Vagina (tissue), 2 donors: ENCODE data around the gene SHROOM4. TPM values are rescaled to one million over a fixed set of nuclear protein-coding genes. Genes with fewer than 3 reads are reported as not detected.

ENCODE experiments used
- DNase-seq, 2 donors: peaks; one replicate each; pipeline ENCODE4 v3.0.0-alpha.2; 2017; ENCODE audit errors: extremely low spot score in 2 of 2
- H3K27ac ChIP-seq: fragments of 200-600 bp; sonication (generic); one replicate; pipeline ENCODE4 v1.5.1; 2019
- H3K27me3 ChIP-seq: fragments of 200-600 bp; sonication (generic); one replicate; pipeline ENCODE4 v1.5.1; 2019
- H3K36me3 ChIP-seq, 2 donors: fragments of 200-600 bp; sonication (generic); one replicate each; pipeline ENCODE4 v1.5.1; 2017 to 2019
- H3K4me1 ChIP-seq: fragments of 200-600 bp; sonication (generic); one replicate; pipeline ENCODE4 v1.5.1; 2019
- H3K4me3 ChIP-seq, 2 donors: fragments of 200-600 bp; sonication (generic); 1 replicate in 1 of 2; 2 replicates in 1 of 2; pipeline ENCODE4 v1.5.1; 2016 to 2019
- H3K9me3 ChIP-seq: fragments of 200-600 bp; sonication (generic); one replicate; pipeline ENCODE4 v1.5.1; 2019
- POLR2A ChIP-seq, 2 donors: fragments of 450-650 bp; IDR thresholded peaks; one replicate each; pipeline ENCODE4 v1.6.1; 2017; ENCODE audit warnings: antibody characterized with exemption in 2 of 2, mild to moderate bottlenecking in 2 of 2, moderate library complexity in 2 of 2
- POLR2AphosphoS5 ChIP-seq, 2 donors: sonication (generic); formaldehyde crosslinking; IDR thresholded peaks; one replicate each; pipeline ENCODE4 v1.9.0; 2017; ENCODE audit warnings: antibody characterized with exemption in 2 of 2, mild to moderate bottlenecking in 2 of 2, low read depth in 1 of 2; ENCODE audit not compliant: insufficient read depth in 1 of 2
- intact Hi-C: fragments of 100-400 bp; cut with DNase I; formaldehyde crosslinking; loops from one replicate; pipeline ENCODE4 v1.15.1; 2023
- total RNA-seq: library from RNA; depleted of rRNA; stranded (reverse); fragments of >200 nt; gene quantifications from one replicate; pipeline ENCODE4 v1.2.3, GENCODE V29; 2016
- TF ChIP-seq, protein P1 (sequence below), 3 experiments: fragments of 450-650 bp in 2 of 3; fragments of 200-600 bp in 1 of 3; sonication (generic) in 1 of 3; IDR thresholded peaks; one replicate each; pipeline ENCODE4 v1.5.1; 2017 to 2019; ENCODE audit warnings: antibody characterized with exemption in 3 of 3, mild to moderate bottlenecking in 2 of 3, moderate library complexity in 2 of 3

SHROOM4 gene
- 10.1 TPM for total RNA-seq

GRCh38 chrX:50813843-50814661 lies at the start of gene SHROOM4:
Gene SHROOM4 (minus strand): TSS chrX:50814194. CDS start chrX:50814018, 176 bp downstream.
- H3K36me3 ChIP-seq = no peaks in the 10 kb centered on the region
- H3K27ac ChIP-seq = peak within 1 kb of the TSS; percentile 62
- no peak for DNase-seq
- H3K27me3 ChIP-seq = no peaks in the 10 kb centered on the region
- no peaks in the 10 kb centered on the region for H3K4me1 ChIP-seq
- TF ChIP-seq POLR2AphosphoS5 (IDR thresholded peaks at IDR 0.05; ENCODE audit: insufficient read depth in 1 of 2, low read depth in 1 of 2) (peak in 1 of 2 donors; percentile 26), POLR2A (IDR thresholded peaks at IDR 0.05) (no peak)
- intact Hi-C loops = no loop called here
- H3K9me3 ChIP-seq = no peaks in the 10 kb centered on the region
- H3K4me3 ChIP-seq = peak within 1 kb of the TSS; percentile 38 to 53

- Histone ChIP-seq H3K27ac (no peak overlapping the region), H3K9me3 (no peaks in the 10 kb centered on the region), H3K4me3 (no peak overlapping the region), H3K27me3 (no peaks in the 10 kb centered on the region), H3K4me1 (no peaks in the 10 kb centered on the region), H3K36me3 (no peaks in the 10 kb centered on the region)
- no peak for DNase-seq
- intact Hi-C loops = no loop called here
- no peak for TF ChIP-seq POLR2AphosphoS5 (IDR thresholded peaks at IDR 0.05; ENCODE audit: insufficient read depth in 1 of 2, low read depth in 1 of 2)
- no peak for TF ChIP-seq POLR2A (IDR thresholded peaks at IDR 0.05)
- TF ChIP-seq, protein P1, sequence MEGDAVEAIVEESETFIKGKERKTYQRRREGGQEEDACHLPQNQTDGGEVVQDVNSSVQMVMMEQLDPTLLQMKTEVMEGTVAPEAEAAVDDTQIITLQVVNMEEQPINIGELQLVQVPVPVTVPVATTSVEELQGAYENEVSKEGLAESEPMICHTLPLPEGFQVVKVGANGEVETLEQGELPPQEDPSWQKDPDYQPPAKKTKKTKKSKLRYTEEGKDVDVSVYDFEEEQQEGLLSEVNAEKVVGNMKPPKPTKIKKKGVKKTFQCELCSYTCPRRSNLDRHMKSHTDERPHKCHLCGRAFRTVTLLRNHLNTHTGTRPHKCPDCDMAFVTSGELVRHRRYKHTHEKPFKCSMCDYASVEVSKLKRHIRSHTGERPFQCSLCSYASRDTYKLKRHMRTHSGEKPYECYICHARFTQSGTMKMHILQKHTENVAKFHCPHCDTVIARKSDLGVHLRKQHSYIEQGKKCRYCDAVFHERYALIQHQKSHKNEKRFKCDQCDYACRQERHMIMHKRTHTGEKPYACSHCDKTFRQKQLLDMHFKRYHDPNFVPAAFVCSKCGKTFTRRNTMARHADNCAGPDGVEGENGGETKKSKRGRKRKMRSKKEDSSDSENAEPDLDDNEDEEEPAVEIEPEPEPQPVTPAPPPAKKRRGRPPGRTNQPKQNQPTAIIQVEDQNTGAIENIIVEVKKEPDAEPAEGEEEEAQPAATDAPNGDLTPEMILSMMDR (IDR thresholded peaks at IDR 0.05) = no peak
Measured at GRCh38 chrX:50863471-50863870, 49.5 kb upstream of the SHROOM4 start.

DNA sequence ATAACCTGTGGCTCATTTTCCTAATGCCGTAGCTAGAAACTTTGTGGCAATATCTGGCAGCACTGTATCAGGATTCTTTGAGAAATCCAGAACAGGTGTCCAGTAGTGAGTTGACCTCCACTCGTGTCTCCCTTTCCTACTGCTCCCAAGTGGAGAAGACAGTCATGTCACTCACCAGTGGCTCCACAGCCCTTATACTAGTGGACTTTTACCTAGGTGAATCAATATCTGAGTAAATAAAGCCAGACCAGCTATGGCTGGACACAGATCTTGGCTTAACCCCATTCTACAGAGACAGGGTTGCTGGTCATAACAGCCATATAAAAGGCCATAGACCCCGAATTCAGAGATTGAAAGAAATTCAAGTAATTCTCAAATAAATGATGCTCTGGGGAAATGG lies 46.5 kb upstream of the SHROOM4 start:
- Histone ChIP-seq H3K36me3 (no peaks in the 10 kb centered on the region), H3K9me3 (no peaks in the 10 kb centered on the region), H3K4me3 (no peak overlapping the region), H3K4me1 (no peaks in the 10 kb centered on the region), H3K27ac (no peak overlapping the region), H3K27me3 (no peaks in the 10 kb centered on the region)
- intact Hi-C loops = no loop called here
- TF ChIP-seq, protein P1 (IDR thresholded peaks at IDR 0.05) = no peak
- TF ChIP-seq POLR2AphosphoS5 (IDR thresholded peaks at IDR 0.05; ENCODE audit: insufficient read depth in 1 of 2, low read depth in 1 of 2) = no peak
- TF ChIP-seq POLR2A (IDR thresholded peaks at IDR 0.05) = no peak
- DNase-seq = no peak

DNA sequence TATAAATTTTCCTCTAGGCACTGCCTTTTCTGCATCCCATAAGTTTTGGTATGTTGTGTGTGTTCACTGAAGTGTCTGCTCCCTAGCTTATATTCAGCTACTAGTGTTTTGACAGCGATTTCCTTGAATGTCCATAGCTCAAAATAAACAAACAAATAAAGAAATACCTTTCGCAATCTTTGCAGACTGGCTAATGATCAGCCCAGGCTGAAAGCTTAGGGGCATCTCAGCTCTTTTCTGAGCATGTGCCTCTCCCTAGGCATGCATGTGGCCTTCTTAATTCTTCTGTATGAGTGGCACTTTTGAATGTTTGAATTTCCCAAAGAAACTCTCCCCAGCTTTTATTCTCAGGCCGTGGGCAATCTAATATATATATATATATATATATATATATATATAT lies 44.6 kb upstream of the SHROOM4 start:
- intact Hi-C loops = no loop called here
- TF ChIP-seq POLR2AphosphoS5 (IDR thresholded peaks at IDR 0.05; ENCODE audit: insufficient read depth in 1 of 2, low read depth in 1 of 2) (no peak), POLR2A (IDR thresholded peaks at IDR 0.05) (no peak)
- TF ChIP-seq, protein P1 (IDR thresholded peaks at IDR 0.05) = no peak
- no peaks in the 10 kb centered on the region for H3K4me1 ChIP-seq
- no peaks in the 10 kb centered on the region for H3K27me3 ChIP-seq
- H3K4me3 ChIP-seq = no peak overlapping the region
- DNase-seq = no peak
- H3K27ac ChIP-seq = no peak overlapping the region
- no peaks in the 10 kb centered on the region for H3K9me3 ChIP-seq
- no peaks in the 10 kb centered on the region for H3K36me3 ChIP-seq

DNA sequence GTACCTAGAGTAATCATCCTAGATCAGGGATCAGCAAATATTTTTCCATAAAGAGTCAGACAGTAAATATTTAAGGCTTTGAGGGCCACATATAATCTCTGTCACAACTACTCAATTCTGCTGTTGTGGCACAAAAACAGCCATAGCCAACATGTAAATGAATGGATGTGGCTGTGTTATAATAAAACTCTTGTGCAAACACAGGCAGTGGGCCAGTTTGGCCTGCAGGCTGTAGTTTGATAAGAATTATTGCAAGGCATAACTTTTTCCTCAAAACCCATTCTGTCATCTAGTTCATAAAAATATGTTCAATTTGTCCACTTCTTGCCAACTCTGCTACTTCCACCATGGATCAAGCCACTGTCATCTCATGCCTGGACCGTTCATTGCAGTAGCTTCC lies 39.4 kb upstream of the SHROOM4 start:
- Histone ChIP-seq H3K27me3 (no peaks in the 10 kb centered on the region), H3K4me3 (no peak overlapping the region), H3K27ac (no peak overlapping the region), H3K4me1 (no peaks in the 10 kb centered on the region), H3K36me3 (no peaks in the 10 kb centered on the region), H3K9me3 (no peaks in the 10 kb centered on the region)
- TF ChIP-seq POLR2AphosphoS5 (IDR thresholded peaks at IDR 0.05; ENCODE audit: insufficient read depth in 1 of 2, low read depth in 1 of 2) (no peak), POLR2A (IDR thresholded peaks at IDR 0.05) (no peak)
- TF ChIP-seq, protein P1 (IDR thresholded peaks at IDR 0.05) = no peak
- DNase-seq = no peak
- intact Hi-C loops = no loop called here
